Skeletal muscle satellite cell (primary cell): ENCODE measurements around the gene EP300.
"Not testable (repeated sequence)": the region's sequence is repeated elsewhere in the genome, so short reads cannot be mapped to it uniquely, and the experiment has no call there.

Experiments used
- H3K27me3 ChIP-seq: 2 replicates; pipeline ENCODE4 v1.7.0; 2013; ENCODE audit warnings: low read length; ENCODE audit not compliant: control insufficient read depth, insufficient read depth
- H3K36me3 ChIP-seq: 2 replicates; pipeline ENCODE4 v1.7.0; 2013; ENCODE audit warnings: mild to moderate bottlenecking, control low read depth, low read length; ENCODE audit not compliant: insufficient read depth
- H3K4me1 ChIP-seq: 2 replicates; pipeline ENCODE4 v1.7.0; 2013; ENCODE audit warnings: low read length; ENCODE audit not compliant: control insufficient read depth, insufficient read depth
- H3K4me2 ChIP-seq: 2 replicates; pipeline ENCODE4 v1.7.0; 2013; ENCODE audit warnings: mild to moderate bottlenecking, low read length
- H3K4me3 ChIP-seq: 2 replicates; pipeline ENCODE4 v1.7.0; 2013; ENCODE audit warnings: low read length
- H3K9ac ChIP-seq: 2 replicates; pipeline ENCODE4 v1.7.0; 2013; ENCODE audit warnings: mild to moderate bottlenecking, low read depth, low read length, moderate library complexity
- H3K9me3 ChIP-seq: replicated peaks from 2 replicates; pipeline ENCODE4 v1.7.0; 2013; ENCODE audit warnings: mild to moderate bottlenecking, control low read depth, low read length

Gene EP300

DNA sequence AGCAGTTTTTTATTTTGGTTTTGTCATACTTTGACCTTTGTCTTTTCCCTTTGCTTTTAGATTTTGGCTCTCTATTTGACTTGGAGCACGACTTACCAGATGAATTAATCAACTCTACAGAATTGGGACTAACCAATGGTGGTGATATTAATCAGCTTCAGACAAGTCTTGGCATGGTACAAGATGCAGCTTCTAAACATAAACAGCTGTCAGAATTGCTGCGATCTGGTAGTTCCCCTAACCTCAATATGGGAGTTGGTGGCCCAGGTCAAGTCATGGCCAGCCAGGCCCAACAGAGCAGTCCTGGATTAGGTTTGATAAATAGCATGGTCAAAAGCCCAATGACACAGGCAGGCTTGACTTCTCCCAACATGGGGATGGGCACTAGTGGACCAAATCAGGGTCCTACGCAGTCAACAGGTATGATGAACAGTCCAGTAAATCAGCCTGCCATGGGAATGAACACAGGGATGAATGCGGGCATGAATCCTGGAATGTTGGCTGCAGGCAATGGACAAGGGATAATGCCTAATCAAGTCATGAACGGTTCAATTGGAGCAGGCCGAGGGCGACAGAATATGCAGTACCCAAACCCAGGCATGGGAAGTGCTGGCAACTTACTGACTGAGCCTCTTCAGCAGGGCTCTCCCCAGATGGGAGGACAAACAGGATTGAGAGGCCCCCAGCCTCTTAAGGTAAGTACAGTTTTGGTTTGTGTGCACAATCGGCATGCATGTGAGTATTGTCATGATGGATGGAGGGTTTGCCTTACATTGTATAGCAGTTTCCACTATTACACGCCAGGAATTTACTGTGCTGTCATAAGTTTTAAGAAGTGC is 25.0 kb downstream of the EP300 start:
- Histone ChIP-seq H3K36me3 (peaks cover 47% of the 10 kb centered on the region), H3K9me3 (no peaks in the 10 kb centered on the region), H3K4me3 (no peak overlapping the region), H3K4me2 (no peak overlapping the region), H3K27me3 (no peaks in the 10 kb centered on the region), H3K9ac (no peak overlapping the region), H3K4me1 (no peaks in the 10 kb centered on the region)

GRCh38 chr22:41123151-41123550 is 30.8 kb downstream of the EP300 start:
- H3K4me1 ChIP-seq = peaks cover 6% of the 10 kb centered on the region
- H3K4me2 ChIP-seq = no peak overlapping the region
- H3K36me3 ChIP-seq = peaks cover 56% of the 10 kb centered on the region
- H3K27me3 ChIP-seq = no peaks in the 10 kb centered on the region
- no peaks in the 10 kb centered on the region for H3K9me3 ChIP-seq
- H3K4me3 ChIP-seq = no peak overlapping the region
- no peak overlapping the region for H3K9ac ChIP-seq

- H3K36me3 ChIP-seq = peaks cover 50% of the 10 kb centered on the region
- no peaks in the 10 kb centered on the region for H3K9me3 ChIP-seq
- H3K9ac ChIP-seq = no peak overlapping the region
- no peak overlapping the region for H3K4me3 ChIP-seq
- peaks cover 6% of the 10 kb centered on the region for H3K4me1 ChIP-seq
- H3K4me2 ChIP-seq = no peak overlapping the region
- no peaks in the 10 kb centered on the region for H3K27me3 ChIP-seq
Measured at GRCh38 chr22:41124086-41124485, 31.7 kb downstream of the EP300 start.

GRCh38 chr22:41127451-41127850 is 35.1 kb downstream of the EP300 start:
- no peaks in the 10 kb centered on the region for H3K9me3 ChIP-seq
- peaks cover 58% of the 10 kb centered on the region for H3K36me3 ChIP-seq
- H3K4me2 ChIP-seq = no peak overlapping the region
- no peak overlapping the region for H3K9ac ChIP-seq
- H3K4me1 ChIP-seq = peaks cover 8% of the 10 kb centered on the region
- no peak overlapping the region for H3K4me3 ChIP-seq
- no peaks in the 10 kb centered on the region for H3K27me3 ChIP-seq

GRCh38 chr22:41128606-41129005 is 36.2 kb downstream of the EP300 start:
- no peaks in the 10 kb centered on the region for H3K27me3 ChIP-seq
- peaks cover 60% of the 10 kb centered on the region for H3K36me3 ChIP-seq
- no peak overlapping the region for H3K4me2 ChIP-seq
- H3K4me1 ChIP-seq = peaks cover 4% of the 10 kb centered on the region
- H3K4me3 ChIP-seq = no peak overlapping the region
- no peaks in the 10 kb centered on the region for H3K9me3 ChIP-seq
- H3K9ac ChIP-seq = no peak overlapping the region

- Histone ChIP-seq H3K4me2 (no peak overlapping the region), H3K4me3 (no peak overlapping the region), H3K36me3 (peaks cover 67% of the 10 kb centered on the region), H3K27me3 (no peaks in the 10 kb centered on the region), H3K9ac (no peak overlapping the region), H3K9me3 (no peaks in the 10 kb centered on the region), H3K4me1 (peaks cover 4% of the 10 kb centered on the region)
Measured at GRCh38 chr22:41132550-41132949, 40.2 kb downstream of the EP300 start.

DNA sequence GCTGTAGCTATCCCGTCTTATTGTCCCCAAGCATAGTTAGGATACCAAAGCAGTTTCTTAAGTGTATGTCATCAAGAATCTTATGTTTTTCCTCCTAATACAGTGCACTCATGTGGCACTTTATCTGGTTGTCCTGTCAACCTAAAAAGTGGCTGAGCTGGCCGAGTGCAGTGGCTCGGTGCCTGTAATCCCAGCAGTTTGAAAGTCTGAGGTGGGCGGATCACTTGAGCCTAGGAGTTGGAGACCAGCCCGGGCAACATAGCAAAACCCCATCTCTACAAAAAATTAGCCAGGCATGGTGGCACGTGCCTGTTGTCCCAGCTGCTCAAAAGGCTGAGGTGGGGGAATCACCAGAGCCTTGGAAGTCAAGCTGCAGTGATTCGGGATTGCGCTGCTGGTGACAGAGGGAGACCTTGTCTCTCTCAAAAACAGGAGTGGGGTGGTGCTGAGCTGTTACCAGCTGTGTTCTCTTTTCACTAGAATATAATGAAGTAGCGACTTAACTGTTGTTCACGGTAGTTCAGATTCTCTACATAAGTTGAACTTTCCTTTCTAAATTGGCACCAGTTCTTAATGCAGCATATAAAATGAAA is 48.1 kb downstream of the EP300 start:
- Histone ChIP-seq H3K9me3 (no peaks in the 10 kb centered on the region), H3K36me3 (peaks cover 92% of the 10 kb centered on the region), H3K4me3 (no peak overlapping the region), H3K9ac (no peak overlapping the region), H3K27me3 (no peaks in the 10 kb centered on the region), H3K4me1 (no peaks in the 10 kb centered on the region), H3K4me2 (no peak overlapping the region)

DNA sequence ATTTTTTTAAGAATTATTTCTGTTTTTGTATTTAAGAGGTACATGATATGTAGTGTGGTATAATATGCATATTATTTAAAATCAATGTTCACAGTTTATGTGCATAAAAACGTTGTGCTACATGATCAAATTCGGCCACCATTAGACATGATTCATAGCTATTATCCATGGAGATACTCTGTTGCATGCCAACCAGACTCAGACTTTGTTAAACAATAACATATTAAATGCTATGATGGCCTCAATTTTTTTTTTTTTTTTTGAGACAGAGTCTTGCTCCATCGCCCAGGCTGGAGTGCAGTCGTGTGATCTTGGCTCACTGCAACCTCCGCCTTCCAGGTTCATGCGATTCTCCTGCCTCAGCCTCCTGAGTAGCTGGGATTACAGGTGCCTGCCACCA is 53.5 kb downstream of the EP300 start:
- H3K36me3 ChIP-seq = peaks cover 82% of the 10 kb centered on the region
- not testable (repeated sequence) for H3K9ac ChIP-seq, H3K4me3 ChIP-seq, H3K4me2 ChIP-seq, H3K9me3 ChIP-seq, H3K27me3 ChIP-seq, H3K4me1 ChIP-seq

DNA sequence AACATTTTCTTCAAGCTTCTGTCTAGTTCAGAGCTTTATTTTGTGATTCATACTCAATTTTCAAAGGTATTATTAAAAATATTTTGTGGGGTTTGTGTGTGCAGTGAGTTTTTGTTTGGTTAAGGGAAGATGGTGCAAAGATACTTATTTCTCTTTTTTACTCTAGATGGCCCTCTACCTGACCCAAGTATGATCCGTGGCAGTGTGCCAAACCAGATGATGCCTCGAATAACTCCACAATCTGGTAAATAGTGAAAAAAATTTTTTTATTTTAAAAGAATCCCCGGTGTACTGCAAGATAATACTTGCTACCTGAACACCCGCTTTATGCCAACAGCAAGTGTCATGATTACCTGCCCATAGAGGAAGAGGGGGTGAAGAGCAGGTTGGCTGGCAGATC is 54.2 kb downstream of the EP300 start:
- Histone ChIP-seq H3K27me3 (no peaks in the 10 kb centered on the region), H3K4me3 (no peak overlapping the region), H3K4me2 (no peak overlapping the region), H3K9ac (no peak overlapping the region), H3K36me3 (peaks cover 82% of the 10 kb centered on the region), H3K4me1 (no peaks in the 10 kb centered on the region), H3K9me3 (no peaks in the 10 kb centered on the region)

DNA sequence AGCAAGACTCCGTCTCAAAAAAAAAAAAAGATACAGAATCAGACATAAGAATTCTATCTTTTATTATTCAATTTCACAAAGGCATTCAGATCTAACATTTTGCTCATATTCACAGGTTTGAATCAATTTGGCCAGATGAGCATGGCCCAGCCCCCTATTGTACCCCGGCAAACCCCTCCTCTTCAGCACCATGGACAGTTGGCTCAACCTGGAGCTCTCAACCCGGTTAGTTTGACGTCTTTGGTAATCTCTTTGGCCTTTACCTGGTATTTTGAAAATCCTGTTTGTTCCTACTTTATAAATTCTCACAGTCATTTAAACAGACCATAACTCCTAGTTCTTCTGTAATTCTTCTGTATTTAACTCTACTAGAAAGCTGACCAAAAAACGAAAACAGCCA is 55.3 kb downstream of the EP300 start:
- H3K4me2 ChIP-seq = no peak overlapping the region
- H3K36me3 ChIP-seq = peaks cover 84% of the 10 kb centered on the region
- no peaks in the 10 kb centered on the region for H3K9me3 ChIP-seq
- no peak overlapping the region for H3K9ac ChIP-seq
- H3K27me3 ChIP-seq = no peaks in the 10 kb centered on the region
- no peaks in the 10 kb centered on the region for H3K4me1 ChIP-seq
- H3K4me3 ChIP-seq = no peak overlapping the region

- Histone ChIP-seq H3K4me2 (no peak overlapping the region), H3K9ac (no peak overlapping the region), H3K36me3 (peaks cover 96% of the 10 kb centered on the region), H3K27me3 (no peaks in the 10 kb centered on the region), H3K4me1 (no peaks in the 10 kb centered on the region), H3K4me3 (no peak overlapping the region), H3K9me3 (no peaks in the 10 kb centered on the region)
Measured at GRCh38 chr22:41152902-41153301, 60.5 kb downstream of the EP300 start.

DNA sequence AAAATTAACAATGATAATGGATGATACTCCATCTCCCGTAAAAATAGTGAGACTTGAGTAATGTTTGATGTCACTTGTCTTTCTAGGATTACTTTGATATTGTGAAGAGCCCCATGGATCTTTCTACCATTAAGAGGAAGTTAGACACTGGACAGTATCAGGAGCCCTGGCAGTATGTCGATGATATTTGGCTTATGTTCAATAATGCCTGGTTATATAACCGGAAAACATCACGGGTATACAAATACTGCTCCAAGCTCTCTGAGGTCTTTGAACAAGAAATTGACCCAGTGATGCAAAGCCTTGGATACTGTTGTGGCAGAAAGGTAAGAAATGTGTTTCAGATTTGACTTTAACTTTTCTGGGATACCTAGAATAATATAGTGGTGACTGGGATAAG is 64.7 kb downstream of the EP300 start:
- no peak overlapping the region for H3K4me2 ChIP-seq
- H3K4me3 ChIP-seq = no peak overlapping the region
- peaks cover 95% of the 10 kb centered on the region for H3K36me3 ChIP-seq
- H3K9me3 ChIP-seq = no peaks in the 10 kb centered on the region
- no peak overlapping the region for H3K9ac ChIP-seq
- no peaks in the 10 kb centered on the region for H3K4me1 ChIP-seq
- no peaks in the 10 kb centered on the region for H3K27me3 ChIP-seq
